DOHH2 (cell line): ENCODE results near the gene CHCHD6.

ENCODE experiments used
- H3F3A ChIP-seq: fragments of 200-600 bp; sonication (generic), shearing (Covaris generic); 2 replicates; pipeline ENCODE4 v1.6.0; 2016; ENCODE audit warnings: antibody characterized with exemption, mild to moderate bottlenecking; ENCODE audit not compliant: control insufficient read depth, insufficient read depth
- H3K27ac ChIP-seq: fragments of 200-600 bp; sonication (generic); 2 replicates; pipeline ENCODE4 v1.5.1; 2014; ENCODE audit warnings: low read depth, mild to moderate bottlenecking, low read length, moderate library complexity
- H3K27me3 ChIP-seq: fragments of 200-600 bp; sonication (generic); 2 replicates; pipeline ENCODE4 v1.6.1; 2014; ENCODE audit warnings: mild to moderate bottlenecking, low read length, mixed read lengths; ENCODE audit not compliant: control insufficient read depth
- H3K36me3 ChIP-seq: fragments of 200-600 bp; sonication (generic); 2 replicates; pipeline ENCODE4 v1.6.1; 2014; ENCODE audit warnings: mild to moderate bottlenecking, low read length, moderate library complexity, mixed read lengths; ENCODE audit not compliant: control insufficient read depth
- H3K4me1 ChIP-seq: fragments of 200-600 bp; sonication (generic); 2 replicates; pipeline ENCODE4 v1.6.1; 2014; ENCODE audit warnings: mild to moderate bottlenecking, low read length, mixed read lengths; ENCODE audit not compliant: control insufficient read depth
- H3K4me2 ChIP-seq: fragments of 200-600 bp; sonication (generic); 2 replicates; pipeline ENCODE4 v1.6.0; 2014; ENCODE audit warnings: mild to moderate bottlenecking, low read length, moderate library complexity
- H3K4me3 ChIP-seq: fragments of 200-600 bp; sonication (generic); 2 replicates; pipeline ENCODE4 v1.5.1; 2014; ENCODE audit warnings: mild to moderate bottlenecking, low read length, mixed read lengths
- H3K79me2 ChIP-seq: fragments of 200-600 bp; sonication (generic); 2 replicates; pipeline ENCODE4 v1.6.1; 2014; ENCODE audit warnings: mild to moderate bottlenecking, low read length, mixed read lengths; ENCODE audit not compliant: control insufficient read depth
- H3K9me2 ChIP-seq: fragments of 200-600 bp; sonication (generic); replicated peaks from 2 replicates; pipeline ENCODE4 v1.6.1; 2014; ENCODE audit warnings: mild to moderate bottlenecking, low read length, mixed read lengths; ENCODE audit not compliant: control insufficient read depth
- H3K9me3 ChIP-seq: fragments of 200-600 bp; sonication (generic); 2 replicates; pipeline ENCODE4 v1.6.1; 2014; ENCODE audit warnings: antibody characterized with exemption, low read length, mixed read lengths; ENCODE audit not compliant: control insufficient read depth, insufficient read depth
- H4K20me1 ChIP-seq: fragments of 200-600 bp; sonication (generic); 2 replicates; pipeline ENCODE4 v1.6.0; 2014; ENCODE audit warnings: low read depth, mild to moderate bottlenecking, antibody characterized with exemption, low read length, moderate library complexity; ENCODE audit not compliant: control insufficient read depth, insufficient read depth
- EZH2phosphoT487 ChIP-seq: fragments of 200-600 bp; sonication (generic); IDR thresholded peaks from 2 replicates; pipeline ENCODE4 v1.6.1; 2017; ENCODE audit warnings: borderline replicate concordance, mild to moderate bottlenecking, antibody characterized with exemption, low read length, moderate library complexity, mixed read lengths
- TF ChIP-seq, protein P1 (sequence below): fragments of 200-600 bp; sonication (generic); IDR thresholded peaks from one replicate; pipeline ENCODE4 v1.5.1; 2014; ENCODE audit warnings: antibody characterized with exemption, mild to moderate bottlenecking, low read depth, low read length; ENCODE audit not compliant: poor library complexity, severe bottlenecking

CHCHD6 gene

DNA sequence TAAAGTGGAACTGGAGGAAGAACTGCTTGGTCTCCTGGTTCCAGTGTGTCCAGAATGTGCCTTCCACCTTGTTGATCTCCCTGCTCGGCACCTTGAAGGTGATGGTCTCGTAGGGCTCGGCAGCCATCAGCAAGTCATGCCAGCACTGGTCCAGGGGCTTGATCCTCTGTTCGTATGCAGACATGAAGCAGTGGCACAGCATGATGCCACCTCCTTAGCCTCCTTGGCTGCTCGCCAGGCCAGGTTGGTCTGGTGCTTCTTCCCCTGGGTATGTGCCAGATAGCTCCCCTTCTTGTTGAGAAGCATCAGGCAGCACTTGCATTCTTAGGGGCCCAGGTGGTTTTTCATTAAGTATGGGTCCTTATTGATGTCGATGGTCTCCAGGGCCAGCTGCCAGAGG is 31.3 kb upstream of the CHCHD6 start:
- H3F3A ChIP-seq = no peaks in the 10 kb centered on the region
- no peaks in the 10 kb centered on the region for H3K9me2 ChIP-seq
- H3K4me2 ChIP-seq = no peak overlapping the region
- H3K27ac ChIP-seq = no peak overlapping the region
- 0 out of 2 replicates have a peak, but pooled peaks cover 2% of the 10 kb centered on the region for H3K9me3 ChIP-seq
- H3K79me2 ChIP-seq = no peaks in the 10 kb centered on the region
- H3K4me1 ChIP-seq = peaks cover 10% of the 10 kb centered on the region
- H3K36me3 ChIP-seq = no peaks in the 10 kb centered on the region
- H3K4me3 ChIP-seq = no peak overlapping the region
- H4K20me1 ChIP-seq = no peaks in the 10 kb centered on the region
- TF ChIP-seq EZH2phosphoT487 = no peak
- TF ChIP-seq, protein P1, sequence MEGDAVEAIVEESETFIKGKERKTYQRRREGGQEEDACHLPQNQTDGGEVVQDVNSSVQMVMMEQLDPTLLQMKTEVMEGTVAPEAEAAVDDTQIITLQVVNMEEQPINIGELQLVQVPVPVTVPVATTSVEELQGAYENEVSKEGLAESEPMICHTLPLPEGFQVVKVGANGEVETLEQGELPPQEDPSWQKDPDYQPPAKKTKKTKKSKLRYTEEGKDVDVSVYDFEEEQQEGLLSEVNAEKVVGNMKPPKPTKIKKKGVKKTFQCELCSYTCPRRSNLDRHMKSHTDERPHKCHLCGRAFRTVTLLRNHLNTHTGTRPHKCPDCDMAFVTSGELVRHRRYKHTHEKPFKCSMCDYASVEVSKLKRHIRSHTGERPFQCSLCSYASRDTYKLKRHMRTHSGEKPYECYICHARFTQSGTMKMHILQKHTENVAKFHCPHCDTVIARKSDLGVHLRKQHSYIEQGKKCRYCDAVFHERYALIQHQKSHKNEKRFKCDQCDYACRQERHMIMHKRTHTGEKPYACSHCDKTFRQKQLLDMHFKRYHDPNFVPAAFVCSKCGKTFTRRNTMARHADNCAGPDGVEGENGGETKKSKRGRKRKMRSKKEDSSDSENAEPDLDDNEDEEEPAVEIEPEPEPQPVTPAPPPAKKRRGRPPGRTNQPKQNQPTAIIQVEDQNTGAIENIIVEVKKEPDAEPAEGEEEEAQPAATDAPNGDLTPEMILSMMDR = no peak
- no peaks in the 10 kb centered on the region for H3K27me3 ChIP-seq

GRCh38 chr3:126676919-126677705 is 26.9 kb upstream of the CHCHD6 start:
- Histone ChIP-seq H3K4me3 (no peak overlapping the region), H3K9me2 (no peaks in the 10 kb centered on the region), H3K27ac (no peak overlapping the region), H4K20me1 (no peaks in the 10 kb centered on the region), H3K4me1 (0 out of 2 replicates have a peak, but pooled peaks cover 3% of the 10 kb centered on the region), H3K79me2 (no peaks in the 10 kb centered on the region), H3K9me3 (0 out of 2 replicates have a peak, but pooled peaks cover 2% of the 10 kb centered on the region), H3K4me2 (no peak overlapping the region), H3K36me3 (no peaks in the 10 kb centered on the region), H3F3A (no peaks in the 10 kb centered on the region), H3K27me3 (no peaks in the 10 kb centered on the region)
- no peak for TF ChIP-seq EZH2phosphoT487
- TF ChIP-seq, protein P1 = no peak

DNA sequence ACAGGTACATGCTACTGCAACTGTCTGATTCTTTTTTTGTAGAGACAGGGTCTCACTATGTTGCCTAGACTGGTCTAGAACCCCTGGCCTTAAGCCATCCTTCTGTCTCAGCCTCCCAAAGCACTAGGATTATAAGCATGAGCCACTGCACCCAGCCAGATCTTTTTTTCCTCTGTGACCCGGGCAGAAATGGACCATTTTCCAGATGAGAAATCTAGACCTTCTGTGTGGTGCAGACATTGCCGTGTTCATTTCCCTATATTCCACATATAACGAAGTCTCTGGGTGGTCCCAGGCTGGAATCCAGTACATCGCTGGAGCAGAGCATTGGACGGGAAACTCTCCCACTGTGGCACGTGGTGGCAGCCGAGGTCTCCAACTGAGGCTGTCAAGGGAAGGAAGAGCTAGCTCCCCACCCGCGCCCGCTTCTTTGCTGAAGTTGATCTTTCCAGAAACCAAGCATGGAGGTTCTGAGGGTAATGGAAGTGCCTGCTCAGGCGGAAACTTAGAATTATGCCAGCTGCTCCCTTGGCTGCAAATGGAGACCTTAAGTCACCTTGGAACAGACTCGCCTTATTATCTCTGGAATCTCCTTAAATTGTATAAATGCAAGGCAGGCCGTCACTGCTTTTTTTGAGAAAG is 26.1 kb upstream of the CHCHD6 start:
- Histone ChIP-seq H3K36me3 (no peaks in the 10 kb centered on the region), H3K27me3 (peaks cover 3% of the 10 kb centered on the region; the same call in 1 of the 2 replicates), H3F3A (no peaks in the 10 kb centered on the region), H3K9me3 (0 out of 2 replicates have a peak, but pooled peaks cover 2% of the 10 kb centered on the region), H4K20me1 (no peaks in the 10 kb centered on the region), H3K79me2 (no peaks in the 10 kb centered on the region), H3K4me3 (no peak overlapping the region), H3K27ac (no peak overlapping the region), H3K9me2 (no peaks in the 10 kb centered on the region), H3K4me2 (no peak overlapping the region), H3K4me1 (0 out of 2 replicates have a peak, but pooled peaks cover 3% of the 10 kb centered on the region)
- no peak for TF ChIP-seq EZH2phosphoT487
- TF ChIP-seq, protein P1 = no peak
